K562 treated with DMSO at 1 percent for 48 hours (cell line): ENCODE data around the gene ETFB. TPM values are rescaled to one million over a fixed set of nuclear protein-coding genes. Genes with fewer than 3 reads are reported as not detected.

Experiments
- total RNA-seq: library from RNA; unstranded; fragments of 300-600 nt; gene quantifications from 2 replicates; pipeline ENCODE4 v1.2.3, GENCODE V29; 2022; ENCODE audit warnings: low replicate concordance; ENCODE audit errors: extremely low read depth

Gene ETFB
- not detected in 2 replicates for total RNA-seq

GRCh38 chr19:51365965-51366388 lies at the start of gene ETFB:
Gene ETFB, minus strand, starts transcription at chr19:51366388. Its CDS starts 62 bp downstream, at chr19:51366326.

GRCh38 chr19:51387924-51388389 lies 21.8 kb upstream of the ETFB start, which contains the start of gene LIM2:
Gene LIM2, minus strand, starts transcription at chr19:51387974. Its CDS starts 531 bp downstream, at chr19:51387443.

GRCh38 chr19:51372649-51373504 lies 6.7 kb upstream of the ETFB start, which contains the start of gene NKG7:
Gene NKG7, minus strand, starts transcription at chr19:51372654. Its CDS starts 119 bp downstream, at chr19:51372535.

DNA sequence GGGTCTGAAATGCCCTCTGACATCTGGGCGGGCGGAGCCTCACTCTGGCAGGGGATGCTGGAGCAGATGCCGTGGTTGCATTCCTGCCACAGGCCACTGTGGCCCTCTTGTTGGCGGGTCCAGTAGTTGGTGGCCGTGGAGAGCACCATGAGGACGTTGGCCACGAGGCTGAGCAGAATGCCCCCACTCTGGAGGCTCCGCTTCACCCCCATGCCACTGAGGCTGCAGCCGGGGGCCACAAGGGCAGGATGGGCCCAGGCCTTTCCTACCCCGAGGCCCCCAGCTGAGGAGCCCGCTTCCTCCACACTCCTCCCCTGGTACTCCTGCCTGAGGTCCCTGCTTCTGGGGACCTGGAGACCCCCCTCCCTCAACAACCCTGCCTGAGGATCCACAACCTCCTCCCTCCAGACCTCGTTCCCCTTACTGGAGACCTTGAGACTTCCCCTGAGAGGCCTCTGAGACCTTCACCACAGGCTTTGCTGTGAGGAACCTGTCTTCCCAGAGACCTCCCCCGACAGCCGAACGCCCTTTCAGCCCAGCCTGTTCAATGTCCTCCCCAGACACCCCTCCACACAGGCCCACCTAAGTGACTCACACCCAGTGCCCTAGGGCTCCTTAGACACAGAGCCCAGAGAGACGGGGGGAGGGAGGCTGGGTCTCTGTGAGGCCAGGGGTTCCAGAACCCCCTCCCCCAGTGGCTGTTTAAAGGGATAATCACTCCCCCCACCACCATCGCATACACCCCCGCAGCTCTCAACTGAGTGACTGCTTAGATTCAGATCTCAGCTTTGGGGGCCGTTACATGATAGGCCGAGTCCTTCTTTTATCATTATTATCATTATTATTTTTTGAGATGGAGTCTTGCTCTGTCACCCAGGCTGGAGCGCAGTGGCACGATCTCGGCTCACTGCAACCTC lies 2.4 kb upstream of the ETFB start, which contains the start of gene CLDND2:
Gene CLDND2 (minus strand): TSS at position 638 of the 917 bp plus-strand sequence. CDS start 426 bp downstream, at position 212.

DNA sequence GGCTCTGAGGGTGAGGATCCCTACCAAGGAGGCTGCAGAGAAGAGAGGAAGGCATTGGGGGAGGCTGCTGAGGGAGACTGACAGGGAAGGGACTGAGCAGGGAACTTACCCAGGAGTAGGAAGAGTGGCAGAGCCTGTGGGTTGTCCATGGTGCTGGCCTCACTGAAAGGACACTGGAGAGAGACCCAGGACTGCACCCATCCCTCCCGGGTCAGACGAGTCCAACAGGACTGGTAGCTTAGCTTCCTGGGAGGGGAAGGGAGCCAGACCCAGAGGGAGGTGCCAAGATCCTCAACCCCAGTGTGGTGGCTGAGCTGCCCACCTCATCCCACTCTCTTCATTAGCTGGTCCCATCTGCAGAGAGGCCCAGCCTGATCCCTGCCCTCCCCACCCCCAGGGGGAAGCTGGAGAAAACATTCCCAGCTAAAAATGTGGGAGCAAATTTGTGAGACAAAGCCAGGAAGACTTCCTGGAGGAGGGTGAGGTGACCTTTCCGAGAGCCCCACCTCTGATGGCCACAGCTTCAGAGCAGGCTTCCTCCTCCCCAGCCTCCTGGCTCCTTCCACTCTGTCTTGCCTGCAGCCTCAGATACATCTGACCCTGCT lies 24.1 kb downstream of the ETFB start, which contains the start of gene VSIG10L:
Gene VSIG10L (minus strand): TSS at position 164 of the 605 bp plus-strand sequence. CDS start 15 bp downstream, at position 149.

DNA sequence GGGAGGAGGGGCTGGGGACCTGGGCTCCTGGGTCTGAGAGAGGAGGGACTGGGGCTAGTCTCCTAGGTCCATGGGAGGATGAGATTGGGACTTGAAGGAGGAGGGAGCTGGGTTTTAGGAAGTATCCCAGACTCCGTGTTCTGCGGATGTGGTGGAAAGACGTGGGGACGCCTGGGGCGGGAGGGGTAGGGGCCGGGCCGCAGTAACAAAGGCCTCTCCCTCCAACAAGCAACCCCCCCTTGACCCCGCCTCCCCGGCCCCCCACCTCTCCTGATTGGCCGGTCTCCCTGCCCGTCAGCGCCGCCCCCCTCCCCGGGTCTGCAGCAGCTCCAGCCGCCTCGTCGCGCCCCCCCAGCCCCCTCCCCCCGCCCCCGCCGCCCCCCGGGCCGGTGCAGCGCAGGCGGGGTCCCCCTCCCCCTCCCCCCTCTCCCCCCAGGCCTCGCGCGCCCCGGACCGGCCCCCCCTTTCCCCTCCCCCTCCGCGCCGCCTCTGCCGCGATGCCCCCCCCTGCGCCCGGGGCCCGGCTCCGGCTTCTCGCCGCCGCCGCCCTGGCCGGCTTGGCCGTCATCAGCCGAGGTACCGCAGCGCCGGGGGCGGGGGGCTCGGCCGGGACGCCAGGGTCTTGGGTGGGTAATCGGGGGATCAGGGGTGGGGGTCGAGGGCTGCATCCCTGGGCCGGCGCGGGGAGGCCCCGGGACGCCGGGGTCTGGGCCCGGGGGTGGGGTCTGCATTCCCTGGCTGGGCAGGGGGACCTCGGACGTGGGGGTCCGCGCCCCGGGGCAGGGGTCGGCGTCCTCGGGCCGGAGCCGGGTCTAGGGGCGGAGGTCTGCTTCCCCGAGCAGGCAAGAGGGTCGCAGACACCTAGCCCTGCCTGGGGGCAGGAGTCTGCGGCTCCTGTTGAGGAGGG lies 54.6 kb downstream of the ETFB start, which contains the start of gene IGLON5:
Gene IGLON5 (plus strand): TSS at position 294 of the 907 bp plus-strand sequence. CDS start 204 bp downstream, at position 498.

Other genes starting within 250 kb of the ETFB start
- gene SIGLEC9, start 241.5 kb downstream of the ETFB start, total RNA-seq = not detected in 2 replicates
- not detected in 2 replicates for gene SIGLEC7, start 224.1 kb downstream of the ETFB start, total RNA-seq
- not detected in 2 replicates for gene CD33, start 141.3 kb downstream of the ETFB start, total RNA-seq
- not detected in 2 replicates for gene SIGLECL1, start 115.3 kb downstream of the ETFB start, total RNA-seq
- gene IGLON5, start 54.7 kb downstream of the ETFB start, total RNA-seq = not detected in 2 replicates
- gene VSIG10L, start 24.2 kb downstream of the ETFB start, total RNA-seq = not detected in 2 replicates
- not detected in 2 replicates for gene CLDND2, start 2.6 kb upstream of the ETFB start, total RNA-seq
- not detected in 2 replicates for gene NKG7, start 6.3 kb upstream of the ETFB start, total RNA-seq
- gene LIM2, start 21.6 kb upstream of the ETFB start, total RNA-seq = not detected in 2 replicates
- gene C19orf84, start 24.2 kb upstream of the ETFB start, total RNA-seq = not detected in 2 replicates
- gene SIGLEC10, start 51.3 kb upstream of the ETFB start, total RNA-seq = not detected in 2 replicates
- gene SIGLEC8, start 92.1 kb upstream of the ETFB start, total RNA-seq = not detected in 2 replicates
- not detected in 2 replicates for gene CEACAM18, start 112.2 kb upstream of the ETFB start, total RNA-seq
- gene SIGLEC12, start 135.4 kb upstream of the ETFB start, total RNA-seq = not detected in 2 replicates
- gene SIGLEC6, start 165.3 kb upstream of the ETFB start, total RNA-seq = not detected in 2 replicates
- not detected in 2 replicates for gene ZNF175, start 204.9 kb upstream of the ETFB start, total RNA-seq